Activated T-helper 1 cell treated with Interleukin-2 at 50 U/mL for 16 hours (primary cell): ENCODE results near the gene SNTA1.
"Not testable (repeated sequence)": the region's sequence is repeated elsewhere in the genome, so short reads cannot be mapped to it uniquely, and the experiment has no call there.

Experiments
- DNase-seq: peaks from one replicate; pipeline ENCODE4 v3.0.0-alpha.2; 2020; ENCODE audit warnings: low read depth

The SNTA1 gene

DNA sequence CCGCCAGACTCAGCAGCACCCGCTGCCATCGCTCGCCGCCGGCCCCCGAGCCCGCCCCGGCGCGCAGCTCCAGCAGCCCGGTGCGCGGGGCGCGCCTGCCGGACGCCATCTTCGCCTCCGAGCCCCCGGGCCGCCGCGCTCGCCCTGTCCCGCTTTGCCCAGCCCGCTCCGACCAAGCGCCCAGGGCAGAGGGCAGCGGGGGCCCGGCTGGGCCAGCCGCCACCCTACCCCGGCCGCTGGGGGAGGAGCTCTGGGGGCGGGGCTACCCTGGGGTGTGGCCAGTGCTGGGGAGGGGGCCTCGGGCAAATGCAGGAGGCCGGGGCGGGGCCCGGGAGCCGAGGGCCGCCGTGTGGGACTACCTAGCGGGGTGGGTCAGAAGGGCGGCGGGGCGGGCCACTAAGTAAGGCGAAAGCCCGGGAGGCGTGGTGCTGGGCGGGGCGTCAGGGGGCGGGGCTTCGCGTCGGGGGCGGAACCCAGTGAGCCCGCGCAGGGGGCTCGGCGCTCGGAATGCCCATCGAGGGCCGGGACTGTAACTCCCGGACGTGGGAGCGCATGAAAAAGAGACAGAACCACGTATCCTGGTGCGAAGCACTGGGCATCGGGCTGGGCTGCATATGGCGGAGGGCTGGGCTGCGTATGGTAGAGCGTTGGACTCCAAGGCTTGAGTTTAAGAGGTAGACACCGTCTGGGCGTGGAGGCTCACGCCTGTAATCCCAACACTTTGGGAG is at the start of gene SNTA1:
TSS of gene SNTA1 (minus strand) at position 252 of the 728 bp plus-strand sequence. CDS start at position 109, 143 bp downstream.
- DNase-seq: peak; percentile 83

DNA sequence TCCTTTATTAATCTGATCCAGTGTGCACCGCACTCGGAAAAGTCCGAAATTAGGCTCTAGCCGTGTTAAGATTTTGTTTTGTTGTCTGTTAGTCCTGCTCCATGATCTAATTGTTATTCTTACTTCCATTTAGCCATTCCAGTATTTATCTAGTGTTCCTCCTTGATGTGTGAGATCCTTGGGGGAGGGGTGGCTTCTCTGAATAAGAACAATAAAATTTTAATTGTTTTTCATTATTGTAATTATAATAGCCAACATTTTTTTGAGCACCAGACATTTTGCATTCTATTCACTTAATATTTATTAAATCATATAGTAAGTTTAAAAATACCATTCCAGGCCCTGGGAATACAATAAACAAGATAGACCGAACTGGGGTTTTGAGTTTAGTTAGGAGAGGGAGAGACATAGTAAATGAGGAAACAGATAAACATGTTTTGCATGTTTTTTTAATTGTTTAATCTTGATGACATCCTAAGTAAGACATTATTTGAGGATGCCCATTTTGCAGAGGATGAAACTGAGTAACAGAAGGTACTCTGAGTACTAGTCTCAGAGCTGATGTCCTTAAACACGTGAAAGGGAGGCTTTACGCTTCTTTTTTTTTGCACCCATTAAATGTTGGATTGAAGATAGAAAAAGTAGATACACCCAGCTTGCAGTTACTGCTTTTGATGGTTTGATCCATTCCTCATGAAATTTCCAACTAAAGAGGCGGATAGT is 47.5 kb upstream of the SNTA1 start:
- no peak for DNase-seq

GRCh38 chr20:33490023-33490933 is 46.7 kb upstream of the SNTA1 start, which contains the start of gene CBFA2T2:
CBFA2T2 (plus strand) TSS chr20:33490096; CDS start chr20:33490268, 172 bp downstream.
- no peak for DNase-seq

DNA sequence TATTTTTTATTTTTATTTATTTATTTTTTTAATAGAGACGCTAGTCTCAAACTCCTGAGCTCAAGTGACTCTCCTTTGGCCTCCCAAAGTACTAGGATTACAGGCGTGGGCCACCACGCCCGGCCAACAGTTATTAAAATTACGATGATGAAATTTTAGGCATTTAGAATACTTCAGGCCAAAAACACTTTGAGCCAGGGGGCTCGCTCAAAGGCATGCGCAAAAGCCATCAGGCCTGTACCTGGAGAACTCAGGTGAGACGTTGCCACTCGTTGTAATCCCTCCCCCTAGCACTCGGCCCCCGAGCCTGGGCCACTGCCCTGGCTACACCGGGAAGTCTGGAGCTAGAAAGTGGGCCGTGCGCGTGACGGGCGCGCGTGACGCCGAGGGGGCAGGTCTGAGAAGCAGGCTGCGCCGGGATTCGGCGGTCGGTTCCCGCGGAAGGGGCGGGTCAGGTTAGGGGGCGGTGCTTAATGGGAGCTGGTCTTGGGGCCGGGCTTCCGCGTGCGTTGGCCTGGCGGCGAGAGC is 46.0 kb upstream of the SNTA1 start:
- peak; percentile 99 for DNase-seq

GRCh38 chr20:33488661-33489494 is 45.3 kb upstream of the SNTA1 start:
- not testable (repeated sequence) for DNase-seq

- no peak for DNase-seq
Measured at GRCh38 chr20:33488201-33488600, 44.6 kb upstream of the SNTA1 start.

GRCh38 chr20:33483186-33483585 is 39.6 kb upstream of the SNTA1 start:
- DNase-seq: not testable (repeated sequence)

DNA sequence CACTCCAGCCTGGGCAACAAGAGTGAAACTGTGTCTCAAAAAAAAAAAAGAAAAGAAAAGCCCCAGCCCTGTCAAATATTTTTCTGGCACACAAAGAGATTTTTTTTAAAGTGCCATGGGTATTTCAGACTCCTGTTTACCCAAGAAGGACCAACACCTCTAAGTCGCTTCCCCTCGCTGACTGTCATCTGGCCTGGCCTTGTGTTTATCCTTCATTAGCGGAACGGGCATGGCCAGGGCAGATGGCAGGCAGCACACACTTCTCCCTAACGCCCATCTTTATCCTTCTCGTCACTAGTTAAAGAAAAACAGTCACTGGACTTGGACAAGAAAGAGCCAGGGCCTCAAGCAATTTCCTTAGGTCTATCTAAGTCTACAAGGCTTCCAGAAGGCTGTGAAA is 39.0 kb upstream of the SNTA1 start:
- no peak for DNase-seq

- DNase-seq: no peak
Measured at GRCh38 chr20:33481431-33481941, 37.9 kb upstream of the SNTA1 start.

DNA sequence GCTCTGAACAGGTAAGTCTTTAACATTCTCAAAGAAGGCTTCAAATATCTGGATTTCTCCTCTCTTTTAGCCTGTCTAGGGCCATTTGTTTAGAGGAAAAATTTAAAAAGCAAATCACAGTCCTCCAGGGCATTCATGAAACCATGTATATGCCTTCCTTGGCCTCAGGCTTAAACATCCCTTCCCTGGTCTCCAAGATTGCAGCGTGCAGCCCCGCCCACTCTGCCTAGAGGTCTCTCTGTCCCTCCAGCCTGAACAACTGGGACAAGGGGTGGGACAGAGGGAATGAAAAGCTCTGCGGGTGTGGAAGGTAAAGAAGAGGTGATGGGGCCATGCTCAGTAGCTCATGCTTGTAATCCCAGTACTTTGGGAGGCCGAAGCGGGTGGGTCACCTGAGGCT is 36.5 kb upstream of the SNTA1 start:
- no peak for DNase-seq

DNA sequence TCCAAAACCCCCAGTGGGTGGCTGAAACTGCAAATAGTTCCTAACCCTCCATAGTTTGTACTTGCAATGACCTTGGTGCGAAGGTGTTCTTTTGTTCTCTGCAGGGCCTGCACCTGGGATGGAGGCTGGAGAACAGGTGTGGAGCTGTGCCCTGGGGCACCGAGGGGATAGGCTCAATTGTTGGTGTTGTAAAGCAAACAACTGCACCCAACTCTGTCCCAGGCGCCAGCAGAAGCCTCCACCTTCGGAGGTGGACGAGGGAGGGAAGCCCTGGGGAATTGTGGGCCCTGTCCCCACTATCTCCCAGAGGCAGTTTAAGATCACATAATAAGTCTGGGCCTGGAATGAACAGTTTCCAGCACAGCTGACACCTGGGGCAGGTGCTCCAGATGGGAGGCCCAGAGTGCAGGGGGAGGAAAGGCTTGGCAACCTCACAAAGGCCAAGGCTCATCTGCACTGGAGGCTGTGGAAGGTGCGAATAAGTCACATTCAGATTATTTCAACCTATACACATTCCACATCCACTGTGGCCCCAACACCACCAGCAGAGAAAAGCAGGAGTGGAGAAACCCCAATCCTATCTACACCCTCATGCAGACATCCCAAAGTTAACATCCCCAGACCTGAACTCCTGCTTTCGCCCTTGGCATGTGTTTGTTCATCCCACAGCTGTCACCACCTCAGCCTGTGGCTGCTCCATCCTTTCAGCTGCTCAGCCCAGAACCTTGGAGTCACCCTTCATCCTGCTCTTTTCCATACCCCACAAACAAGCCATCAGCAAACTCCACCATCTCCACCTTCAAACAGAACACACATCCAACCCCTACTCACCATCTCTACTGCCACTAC is 34.0 kb upstream of the SNTA1 start:
- no peak for DNase-seq

DNA sequence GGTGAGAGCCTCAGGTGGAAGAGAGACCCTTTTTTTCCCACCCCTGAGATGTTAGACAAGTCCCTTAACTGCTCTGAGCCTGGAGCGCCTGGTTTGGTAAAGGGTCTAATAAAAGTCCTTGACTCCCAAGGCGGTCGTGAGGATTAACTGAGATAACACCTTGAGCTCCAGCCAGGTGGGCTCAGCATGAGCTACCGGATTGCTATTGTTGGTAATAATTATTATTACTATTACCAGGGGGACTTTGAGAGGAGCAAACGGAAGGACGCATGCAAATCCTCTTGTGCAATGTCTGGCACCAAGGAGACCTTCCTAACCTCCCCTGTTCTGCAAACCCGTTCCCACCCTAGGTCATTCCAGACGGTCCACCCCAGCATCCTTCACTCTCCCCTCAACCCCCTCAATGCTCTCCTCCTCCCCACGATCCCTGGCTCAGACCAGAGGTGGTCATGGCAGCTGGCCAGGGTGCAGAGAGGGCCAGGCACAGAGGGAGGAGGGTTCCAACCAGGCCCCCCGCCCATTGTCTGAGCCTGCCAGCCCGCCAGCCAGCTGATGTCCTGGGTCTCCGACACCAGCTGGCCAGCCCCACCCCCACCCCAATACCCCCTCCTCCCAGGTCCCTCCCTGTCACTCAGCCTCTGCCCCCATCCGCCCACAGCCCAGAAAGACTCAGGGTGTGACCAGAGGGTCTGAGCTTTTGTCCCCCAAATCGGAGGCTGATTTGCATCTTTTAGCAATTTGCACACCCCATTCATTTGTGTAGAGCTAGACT is 32.0 kb upstream of the SNTA1 start:
- DNase-seq: no peak

DNA sequence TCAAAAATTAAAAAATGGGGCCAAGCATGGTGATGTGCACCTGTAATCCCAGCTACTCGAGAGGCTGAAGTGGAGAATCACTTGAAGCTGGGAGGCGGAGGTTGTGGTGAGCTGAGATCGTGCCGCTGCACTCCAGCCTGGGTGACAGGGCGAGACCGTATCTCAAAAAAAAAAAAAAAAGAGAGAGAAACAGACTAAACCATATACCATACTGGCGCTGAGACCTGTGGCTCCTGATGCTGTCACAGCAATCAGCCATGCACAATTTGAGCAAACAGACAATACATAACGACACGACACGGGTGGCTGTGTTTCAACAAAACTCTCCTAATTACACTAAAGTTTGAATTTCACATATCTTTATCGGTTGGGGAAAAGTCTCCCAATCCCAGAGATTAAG is 31.4 kb upstream of the SNTA1 start:
- no peak for DNase-seq

DNA sequence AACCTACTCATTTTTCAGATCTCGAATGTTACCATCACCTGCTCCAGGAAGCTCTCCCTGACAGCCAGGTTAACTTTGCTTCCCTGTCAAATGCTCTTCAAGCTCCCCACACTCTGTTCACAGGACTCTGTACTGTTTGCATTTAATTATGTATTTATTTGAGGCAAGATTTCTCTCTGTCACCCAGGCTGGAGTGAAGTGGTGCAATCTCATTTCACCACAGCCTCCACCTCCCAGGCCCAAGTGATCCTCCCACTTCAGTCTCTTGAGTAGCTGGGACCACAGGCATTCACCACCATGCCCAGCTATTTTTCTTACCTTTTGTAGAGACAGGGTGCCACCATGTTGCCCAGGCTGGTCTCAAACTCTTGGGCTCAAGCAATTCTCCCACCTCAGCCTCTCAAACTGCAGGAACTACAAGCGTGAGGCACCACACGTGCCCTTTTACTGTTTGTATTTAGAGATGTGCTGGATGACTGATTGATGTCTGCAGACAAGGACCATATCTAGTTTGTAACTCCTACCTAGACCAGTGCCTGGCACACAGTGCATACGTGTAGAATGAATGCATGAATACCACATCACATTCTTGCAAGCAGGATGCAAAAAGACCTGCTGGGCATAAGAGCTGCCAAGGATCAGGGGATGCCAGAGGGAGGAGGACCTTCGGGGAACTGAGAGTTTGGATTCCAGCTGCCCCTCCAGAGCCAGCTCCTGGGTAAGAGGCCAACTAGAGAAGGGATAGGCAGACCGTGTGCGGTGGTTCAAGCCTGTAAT is 30.7 kb upstream of the SNTA1 start:
- DNase-seq: no peak

DNA sequence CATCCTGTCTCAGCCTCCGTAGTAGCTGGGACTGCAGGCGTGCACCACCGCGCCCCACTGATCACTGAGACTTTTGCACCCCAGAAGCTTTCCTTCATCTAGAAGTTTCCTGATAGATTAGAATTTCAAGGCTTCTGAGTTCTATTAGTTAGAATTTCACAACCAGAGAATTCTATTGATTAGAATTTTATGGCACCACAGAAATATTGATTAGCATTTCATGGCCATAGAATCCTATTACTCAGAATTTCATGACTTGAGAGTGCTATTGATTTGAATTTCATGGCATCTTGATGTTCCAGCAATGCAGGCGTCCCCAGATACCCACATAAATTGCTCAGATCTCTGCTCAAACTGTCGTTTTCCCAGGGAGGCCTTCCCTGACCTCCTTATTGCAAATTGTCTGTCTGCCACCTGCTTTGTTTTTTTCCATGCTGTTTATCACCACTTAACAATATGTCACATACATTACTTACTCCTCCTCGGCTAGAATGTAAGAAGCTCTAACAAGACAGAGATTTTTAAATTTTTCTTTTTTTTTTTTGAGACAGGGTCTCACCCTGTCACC is 29.4 kb upstream of the SNTA1 start:
- DNase-seq: no peak

GRCh38 chr20:33470866-33471265 is 27.3 kb upstream of the SNTA1 start:
- DNase-seq: no peak

GRCh38 chr20:33470457-33470856 is 26.9 kb upstream of the SNTA1 start:
- no peak for DNase-seq

DNA sequence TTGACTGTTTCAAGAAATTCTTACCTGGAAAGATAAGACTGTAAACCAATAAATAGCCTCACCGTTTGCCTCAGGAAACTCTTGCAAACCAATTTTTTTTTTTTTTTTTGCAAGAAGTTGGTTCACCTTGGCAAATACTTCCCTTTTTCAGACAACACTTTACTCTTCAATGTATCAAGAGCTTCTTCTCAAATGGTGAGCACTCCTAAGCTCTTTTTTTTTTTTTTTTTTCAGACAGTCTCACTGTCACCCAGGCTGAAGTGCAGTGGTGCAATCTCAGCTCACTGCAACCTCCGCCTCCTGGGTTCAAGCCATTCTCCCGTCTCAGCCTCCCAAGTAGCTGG is 22.7 kb upstream of the SNTA1 start:
- DNase-seq: no peak
